Lower lobe of right lung (tissue), 2 donors: ENCODE measurements around the gene NEURL1. TPM values are rescaled to one million over a fixed set of nuclear protein-coding genes. Genes with fewer than 3 reads are reported as not detected.
A peak's percentile ranks its signal among the peaks of the same experiment; 100 is the strongest.

Experiments used
- ATAC-seq, 2 donors: fragments of 200-7000 bp; cut with Tn5 transposase; one replicate each; pipeline ENCODE4 v1.9.1; 2020 to 2022; ENCODE audit warnings: mild to moderate bottlenecking in 2 of 2, moderate library complexity in 2 of 2
- DNase-seq: peaks from one replicate; pipeline ENCODE4 v3.0.0-alpha.2; 2020
- H3K27ac ChIP-seq: fragments of 200-600 bp; one replicate; pipeline ENCODE4 v1.8.0; 2022
- H3K27me3 ChIP-seq: fragments of 200-600 bp; one replicate; pipeline ENCODE4 v1.8.0; 2022; ENCODE audit warnings: low read depth
- H3K36me3 ChIP-seq: fragments of 200-600 bp; one replicate; pipeline ENCODE4 v1.8.0; 2022; ENCODE audit warnings: mild to moderate bottlenecking
- H3K4me1 ChIP-seq: fragments of 200-600 bp; one replicate; pipeline ENCODE4 v1.8.0; 2022
- H3K4me3 ChIP-seq: fragments of 200-600 bp; one replicate; pipeline ENCODE4 v1.8.0; 2022; ENCODE audit warnings: mild to moderate bottlenecking
- H3K9me3 ChIP-seq: fragments of 200-600 bp; one replicate; pipeline ENCODE4 v1.8.0; 2022
- CTCF ChIP-seq: fragments of 200-600 bp; IDR thresholded peaks from one replicate; pipeline ENCODE4 v1.8.0; 2022; ENCODE audit warnings: antibody characterized with exemption, mild to moderate bottlenecking
- intact Hi-C: fragments of 100-400 bp; cut with DNase I; formaldehyde crosslinking; loops from one replicate; pipeline ENCODE4 v1.11.0; 2022
- total RNA-seq: library from RNA; stranded (reverse); fragmentation: NEBNext Ultra II Directional; extraction: Animal tissue kit (Norgen Biotek cat#: 25700); gene quantifications from one replicate; pipeline ENCODE4 v1.2.1, GENCODE V29; 2021
- donor health status: DM: no; HTN: yes; CAD: no; lungs with severe emphysema.

Gene NEURL1
- total RNA-seq, 1 donor from 2014 or later, result 0.95 TPM

DNA sequence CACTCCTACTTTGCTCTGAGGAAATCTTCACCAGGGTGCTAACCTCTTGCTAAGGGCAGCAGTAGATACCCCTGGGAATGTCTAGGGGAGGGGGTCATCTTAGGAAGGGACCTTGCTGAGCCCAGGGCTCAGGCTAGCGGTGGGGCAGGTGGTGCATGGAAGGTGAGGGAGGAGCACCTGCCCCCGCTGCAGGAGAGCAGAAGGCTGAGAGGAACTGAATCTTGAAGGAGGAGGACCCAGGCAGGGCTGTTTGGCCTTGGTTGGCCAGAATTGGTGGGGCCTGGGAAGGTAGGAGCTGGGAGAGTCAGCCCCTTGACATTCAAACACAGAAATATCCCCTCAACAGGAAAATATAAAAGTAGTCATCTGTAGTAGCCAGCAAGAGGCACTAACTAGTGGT is 21.5 kb upstream of the NEURL1 start:
- H3K9me3 ChIP-seq, result no peaks in the 10 kb centered on the region
- H3K27ac ChIP-seq, result peak overlapping the region; percentile 76
- H3K4me3 ChIP-seq, result no peak overlapping the region
- H3K4me1 ChIP-seq, result peaks cover 23% of the 10 kb centered on the region
- TF ChIP-seq CTCF, result no peak
- no peaks in the 10 kb centered on the region for H3K27me3 ChIP-seq
- intact Hi-C loops, result no loop called here
- DNase-seq (no peak), ATAC-seq (no peak)
- no peaks in the 10 kb centered on the region for H3K36me3 ChIP-seq

DNA sequence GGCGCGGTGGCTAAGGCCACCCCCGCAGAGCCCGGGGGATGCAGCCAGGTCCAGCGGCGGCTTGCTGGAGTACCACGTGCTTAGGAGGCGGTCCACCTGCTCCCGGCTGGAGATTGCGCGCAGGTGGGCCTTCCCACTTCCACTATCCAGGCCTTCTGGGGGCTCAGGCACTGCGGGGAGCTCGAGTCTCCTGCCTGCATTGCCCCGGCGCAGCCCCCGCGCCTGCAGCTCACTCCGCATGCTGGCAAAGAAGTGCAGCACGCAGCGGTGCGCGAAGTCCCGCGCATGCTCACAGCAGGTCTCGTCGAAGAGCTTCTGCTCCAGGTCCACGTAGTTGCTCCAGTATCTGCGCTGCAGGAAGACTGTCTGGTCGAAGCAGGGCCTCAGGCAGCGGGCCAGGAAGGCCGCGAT is 20.2 kb upstream of the NEURL1 start:
- DNase-seq, result no peak

GRCh38 chr10:103474077-103474476 is 19.4 kb upstream of the NEURL1 start:
- Histone ChIP-seq H3K4me1 (peaks cover 23% of the 10 kb centered on the region), H3K27me3 (no peaks in the 10 kb centered on the region), H3K9me3 (no peaks in the 10 kb centered on the region), H3K36me3 (no peaks in the 10 kb centered on the region), H3K27ac (no peak overlapping the region), H3K4me3 (no peak overlapping the region)
- no peak for TF ChIP-seq CTCF
- ATAC-seq, result no peak
- intact Hi-C loops, result no loop called here
- no peak for DNase-seq

More for the DNA sequence above, 20.2 kb upstream of the NEURL1 start:
- Histone ChIP-seq H3K4me3 (no peak overlapping the region), H3K4me1 (peaks cover 23% of the 10 kb centered on the region), H3K9me3 (no peaks in the 10 kb centered on the region), H3K27ac (no peak overlapping the region), H3K27me3 (no peaks in the 10 kb centered on the region), H3K36me3 (no peaks in the 10 kb centered on the region)
- no peak for TF ChIP-seq CTCF
- no peak for ATAC-seq
- intact Hi-C loops, result no loop called here

GRCh38 chr10:103475437-103475836 is 18.1 kb upstream of the NEURL1 start:
- Histone ChIP-seq H3K27ac (no peak overlapping the region), H3K4me1 (peaks cover 21% of the 10 kb centered on the region), H3K27me3 (no peaks in the 10 kb centered on the region), H3K36me3 (no peaks in the 10 kb centered on the region), H3K9me3 (no peaks in the 10 kb centered on the region), H3K4me3 (no peak overlapping the region)
- DNase-seq, result no peak
- no peak for ATAC-seq
- intact Hi-C loops, result no loop called here
- no peak for TF ChIP-seq CTCF

GRCh38 chr10:103476046-103476768 is 17.3 kb upstream of the NEURL1 start:
- H3K4me3 ChIP-seq, result no peak overlapping the region
- no peaks in the 10 kb centered on the region for H3K36me3 ChIP-seq
- ATAC-seq (no peak), DNase-seq (no peak)
- H3K27me3 ChIP-seq, result no peaks in the 10 kb centered on the region
- TF ChIP-seq CTCF, result no peak
- no peaks in the 10 kb centered on the region for H3K9me3 ChIP-seq
- H3K4me1 ChIP-seq, result peaks cover 13% of the 10 kb centered on the region
- no peak overlapping the region for H3K27ac ChIP-seq
- intact Hi-C loops, result no loop called here
